ENCODE results near the gene CDH13. TPM values are rescaled to one million over a fixed set of nuclear protein-coding genes. Genes with fewer than 3 reads are reported as not detected.

CDH13 gene
- polyA plus RNA-seq, 1 experiment: 113 TPM

DNA sequence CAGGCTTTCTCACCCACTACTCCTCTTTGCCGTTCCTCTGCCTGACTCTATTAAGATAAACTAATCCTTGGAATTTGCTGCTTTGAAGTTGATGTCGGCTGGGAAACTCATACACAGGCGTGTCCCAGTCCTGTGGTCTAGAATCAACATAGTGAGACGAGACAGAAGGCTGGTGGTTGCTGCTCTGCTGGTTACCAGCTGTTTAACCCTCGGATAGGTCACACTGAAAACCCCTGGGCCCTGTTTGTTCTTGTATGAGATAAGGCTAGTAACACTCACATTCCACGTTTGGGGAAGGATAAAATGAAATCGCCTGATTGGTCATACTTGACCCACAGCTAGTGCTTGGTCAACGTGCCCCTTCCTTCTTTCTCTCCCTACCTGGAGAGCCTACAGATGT, 517.0 kb downstream of the CDH13 start:
- POLR2A ChIA-PET: no interaction called here
- DNase-seq (ENCODE audit: low read depth): no peak

DNA sequence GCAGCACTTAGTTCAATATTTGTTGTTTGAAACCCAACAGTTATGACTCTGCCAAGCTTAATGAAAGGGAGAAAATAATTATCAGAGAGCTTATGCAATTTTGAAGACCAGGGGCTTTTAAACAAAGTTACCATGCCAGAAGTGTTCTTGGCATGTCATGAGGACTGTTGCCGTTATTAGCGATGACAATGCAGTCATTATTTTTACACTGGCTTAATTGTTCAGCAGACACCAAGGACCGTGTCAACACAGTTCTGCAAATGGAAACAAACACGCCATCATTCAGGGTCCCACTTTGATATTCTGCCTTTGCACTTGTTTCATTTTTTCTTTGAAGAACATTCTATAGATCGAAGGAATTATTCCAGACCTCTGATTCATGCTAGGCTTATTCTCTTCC, 518.5 kb downstream of the CDH13 start:
- H3K4me3 ChIP-seq (ENCODE audit: low read depth, low read length): no peak overlapping the region
- no peaks in the 10 kb centered on the region for H3K27me3 ChIP-seq (ENCODE audit: control insufficient read depth, insufficient read depth, low read length)
- DNase-seq (ENCODE audit: low read depth): no peak
- TF ChIP-seq, protein P1, sequence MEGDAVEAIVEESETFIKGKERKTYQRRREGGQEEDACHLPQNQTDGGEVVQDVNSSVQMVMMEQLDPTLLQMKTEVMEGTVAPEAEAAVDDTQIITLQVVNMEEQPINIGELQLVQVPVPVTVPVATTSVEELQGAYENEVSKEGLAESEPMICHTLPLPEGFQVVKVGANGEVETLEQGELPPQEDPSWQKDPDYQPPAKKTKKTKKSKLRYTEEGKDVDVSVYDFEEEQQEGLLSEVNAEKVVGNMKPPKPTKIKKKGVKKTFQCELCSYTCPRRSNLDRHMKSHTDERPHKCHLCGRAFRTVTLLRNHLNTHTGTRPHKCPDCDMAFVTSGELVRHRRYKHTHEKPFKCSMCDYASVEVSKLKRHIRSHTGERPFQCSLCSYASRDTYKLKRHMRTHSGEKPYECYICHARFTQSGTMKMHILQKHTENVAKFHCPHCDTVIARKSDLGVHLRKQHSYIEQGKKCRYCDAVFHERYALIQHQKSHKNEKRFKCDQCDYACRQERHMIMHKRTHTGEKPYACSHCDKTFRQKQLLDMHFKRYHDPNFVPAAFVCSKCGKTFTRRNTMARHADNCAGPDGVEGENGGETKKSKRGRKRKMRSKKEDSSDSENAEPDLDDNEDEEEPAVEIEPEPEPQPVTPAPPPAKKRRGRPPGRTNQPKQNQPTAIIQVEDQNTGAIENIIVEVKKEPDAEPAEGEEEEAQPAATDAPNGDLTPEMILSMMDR (IDR thresholded peaks at IDR 0.05; ENCODE audit: insufficient read depth, low read depth, low read length): no peak
- no peaks in the 10 kb centered on the region for H3K36me3 ChIP-seq (ENCODE audit: control insufficient read depth, insufficient read depth, low read length)
- ChIA-PET CTCF (no interaction called here), POLR2A (no interaction called here)

More for the DNA sequence above, 517.0 kb downstream of the CDH13 start:
- H3K27me3 ChIP-seq (ENCODE audit: control insufficient read depth, insufficient read depth, low read length): no peaks in the 10 kb centered on the region
- CTCF ChIA-PET: no interaction called here
- H3K36me3 ChIP-seq (ENCODE audit: control insufficient read depth, insufficient read depth, low read length): no peaks in the 10 kb centered on the region
- no peak overlapping the region for H3K4me3 ChIP-seq (ENCODE audit: low read depth, low read length)
- TF ChIP-seq, protein P1 (IDR thresholded peaks at IDR 0.05; ENCODE audit: insufficient read depth, low read depth, low read length): no peak

DNA sequence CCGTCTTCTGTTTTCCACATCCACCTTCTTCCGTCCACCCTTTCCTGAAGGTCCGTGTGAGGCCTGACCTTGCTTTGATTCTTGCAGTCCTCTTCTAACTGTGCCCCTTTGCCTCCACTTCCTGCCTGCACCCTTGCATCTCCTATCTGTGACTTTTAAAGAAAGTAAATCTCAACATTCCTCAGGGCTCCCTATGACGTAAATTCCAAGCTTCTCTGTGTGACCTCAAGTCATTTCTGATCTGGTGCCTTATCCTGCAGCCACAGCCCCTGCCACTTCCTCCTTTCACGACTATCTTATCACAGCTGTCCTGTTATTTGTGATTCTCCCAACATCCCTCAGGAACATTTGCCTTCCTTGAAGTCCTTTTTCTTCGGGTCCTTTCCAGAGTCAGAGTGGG, 520.5 kb downstream of the CDH13 start:
- POLR2A ChIA-PET: no interaction called here
- no peak for DNase-seq (ENCODE audit: low read depth)

DNA sequence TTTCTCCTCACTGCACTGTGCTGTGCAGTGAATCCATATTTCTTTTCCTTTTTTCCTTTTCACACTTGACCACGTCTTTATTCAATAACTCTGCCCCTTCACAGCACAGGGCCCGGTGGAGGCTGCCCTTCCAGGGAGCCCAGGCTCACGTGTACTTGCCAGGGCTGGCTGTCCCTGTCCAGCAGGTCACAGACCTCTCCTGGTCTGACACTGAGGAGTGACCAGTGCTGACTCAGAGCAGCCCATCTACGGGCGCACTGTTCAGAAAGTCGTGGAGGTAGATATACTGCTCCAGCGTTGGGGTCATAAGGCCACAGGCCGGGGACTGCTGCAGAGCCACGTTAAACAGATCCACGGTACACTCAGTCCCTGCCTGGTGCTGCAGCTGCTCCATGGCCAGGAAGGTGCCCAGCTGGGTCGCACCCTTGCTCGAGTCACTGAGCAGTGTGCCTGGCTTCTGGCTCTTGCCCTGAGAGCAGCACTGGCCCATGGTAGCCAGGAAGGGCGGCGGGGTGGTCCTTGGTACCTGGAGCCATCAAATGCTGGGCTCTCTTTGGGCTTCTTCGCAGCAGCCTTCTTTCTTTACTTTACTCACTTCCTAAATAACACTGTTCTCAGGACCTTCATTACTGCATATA, 531.7 kb downstream of the CDH13 start:
- Histone ChIP-seq H3K36me3 (ENCODE audit: control insufficient read depth, insufficient read depth, low read length) (no peaks in the 10 kb centered on the region), H3K4me3 (ENCODE audit: low read depth, low read length) (no peak overlapping the region), H3K27me3 (ENCODE audit: control insufficient read depth, insufficient read depth, low read length) (no peaks in the 10 kb centered on the region)
- no peak for DNase-seq (ENCODE audit: low read depth)
- TF ChIP-seq, protein P1 (IDR thresholded peaks at IDR 0.05; ENCODE audit: insufficient read depth, low read depth, low read length): no peak
- CTCF ChIA-PET: interaction anchor here (0.6 kb wide), 1 partner anchor 254 kb away, joined by 3 read pairs; no protein-coding TSS in a partner anchor
- POLR2A ChIA-PET: no interaction called here

More for the DNA sequence above, 520.5 kb downstream of the CDH13 start:
- no peak overlapping the region for H3K4me3 ChIP-seq (ENCODE audit: low read depth, low read length)
- H3K27me3 ChIP-seq (ENCODE audit: control insufficient read depth, insufficient read depth, low read length): no peaks in the 10 kb centered on the region
- CTCF ChIA-PET: no interaction called here
- no peaks in the 10 kb centered on the region for H3K36me3 ChIP-seq (ENCODE audit: control insufficient read depth, insufficient read depth, low read length)
- TF ChIP-seq, protein P1 (IDR thresholded peaks at IDR 0.05; ENCODE audit: insufficient read depth, low read depth, low read length): no peak

DNA sequence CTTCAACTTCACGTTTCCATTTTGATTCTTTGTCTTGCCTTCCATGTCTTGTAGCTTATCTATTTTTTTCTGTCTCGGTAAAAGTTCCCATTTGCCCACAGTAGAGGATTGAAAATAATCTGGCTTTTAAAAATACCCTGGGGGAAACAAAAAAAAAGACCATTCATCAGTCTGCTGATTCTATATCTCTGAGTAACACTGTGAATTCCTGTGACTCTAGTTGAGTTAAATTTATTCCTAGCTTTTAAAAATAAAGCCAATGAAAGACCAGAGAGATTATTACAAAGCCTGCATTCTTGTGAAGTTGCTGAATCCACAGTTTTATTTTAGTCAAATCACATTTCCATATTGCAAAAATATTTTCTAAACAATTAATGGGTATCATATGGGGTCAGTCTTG, 532.3 kb downstream of the CDH13 start:
- Histone ChIP-seq H3K4me3 (ENCODE audit: low read depth, low read length) (no peak overlapping the region), H3K36me3 (ENCODE audit: control insufficient read depth, insufficient read depth, low read length) (no peaks in the 10 kb centered on the region), H3K27me3 (ENCODE audit: control insufficient read depth, insufficient read depth, low read length) (no peaks in the 10 kb centered on the region)
- TF ChIP-seq, protein P1 (IDR thresholded peaks at IDR 0.05; ENCODE audit: insufficient read depth, low read depth, low read length): no peak
- ChIA-PET POLR2A (no interaction called here), CTCF (interaction anchor here (0.6 kb wide), 1 partner anchor 255 kb away, joined by 3 read pairs; no protein-coding TSS in a partner anchor)
- no peak for DNase-seq (ENCODE audit: low read depth)
